ENCODE data around the gene LRP3.
A peak's percentile ranks its signal among the peaks of the same experiment; 100 is the strongest.

The LRP3 gene

DNA sequence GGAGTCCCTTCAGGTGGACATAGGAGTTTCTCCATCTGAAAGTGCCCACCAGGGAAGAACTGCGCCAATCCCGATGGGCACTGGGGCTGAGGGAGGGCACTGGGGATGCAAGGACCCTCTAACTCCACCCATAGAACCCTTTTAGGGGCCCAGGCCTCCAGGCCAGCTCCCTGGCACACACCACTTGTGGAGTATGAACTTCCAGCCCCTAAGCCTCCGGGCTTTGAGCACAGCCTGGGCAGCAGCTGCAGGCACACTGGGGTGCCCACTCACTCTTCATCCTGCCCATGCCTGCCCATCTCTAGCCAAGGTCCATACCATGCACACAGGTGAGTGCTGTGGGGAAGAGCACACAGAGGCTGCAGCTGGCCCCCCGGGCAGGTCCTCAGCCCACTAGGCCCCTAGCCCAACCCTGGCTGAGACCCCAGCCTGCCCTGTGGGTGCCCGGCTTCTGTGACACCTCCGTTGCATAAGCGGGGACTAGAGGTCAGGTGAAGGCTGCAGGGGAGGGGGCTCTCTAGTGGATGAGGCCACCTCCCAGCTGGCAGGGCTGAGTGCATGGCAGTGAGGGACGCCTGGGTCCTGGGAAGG lies 46.1 kb downstream of the LRP3 start:
- Histone ChIP-seq H3K36me3 (no peaks in the 10 kb centered on the region), H3K27me3 (no peaks in the 10 kb centered on the region)
- TF ChIP-seq, protein P1, sequence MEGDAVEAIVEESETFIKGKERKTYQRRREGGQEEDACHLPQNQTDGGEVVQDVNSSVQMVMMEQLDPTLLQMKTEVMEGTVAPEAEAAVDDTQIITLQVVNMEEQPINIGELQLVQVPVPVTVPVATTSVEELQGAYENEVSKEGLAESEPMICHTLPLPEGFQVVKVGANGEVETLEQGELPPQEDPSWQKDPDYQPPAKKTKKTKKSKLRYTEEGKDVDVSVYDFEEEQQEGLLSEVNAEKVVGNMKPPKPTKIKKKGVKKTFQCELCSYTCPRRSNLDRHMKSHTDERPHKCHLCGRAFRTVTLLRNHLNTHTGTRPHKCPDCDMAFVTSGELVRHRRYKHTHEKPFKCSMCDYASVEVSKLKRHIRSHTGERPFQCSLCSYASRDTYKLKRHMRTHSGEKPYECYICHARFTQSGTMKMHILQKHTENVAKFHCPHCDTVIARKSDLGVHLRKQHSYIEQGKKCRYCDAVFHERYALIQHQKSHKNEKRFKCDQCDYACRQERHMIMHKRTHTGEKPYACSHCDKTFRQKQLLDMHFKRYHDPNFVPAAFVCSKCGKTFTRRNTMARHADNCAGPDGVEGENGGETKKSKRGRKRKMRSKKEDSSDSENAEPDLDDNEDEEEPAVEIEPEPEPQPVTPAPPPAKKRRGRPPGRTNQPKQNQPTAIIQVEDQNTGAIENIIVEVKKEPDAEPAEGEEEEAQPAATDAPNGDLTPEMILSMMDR (IDR thresholded peaks at IDR 0.05; ENCODE audit: low read depth, low read length), result no peak

DNA sequence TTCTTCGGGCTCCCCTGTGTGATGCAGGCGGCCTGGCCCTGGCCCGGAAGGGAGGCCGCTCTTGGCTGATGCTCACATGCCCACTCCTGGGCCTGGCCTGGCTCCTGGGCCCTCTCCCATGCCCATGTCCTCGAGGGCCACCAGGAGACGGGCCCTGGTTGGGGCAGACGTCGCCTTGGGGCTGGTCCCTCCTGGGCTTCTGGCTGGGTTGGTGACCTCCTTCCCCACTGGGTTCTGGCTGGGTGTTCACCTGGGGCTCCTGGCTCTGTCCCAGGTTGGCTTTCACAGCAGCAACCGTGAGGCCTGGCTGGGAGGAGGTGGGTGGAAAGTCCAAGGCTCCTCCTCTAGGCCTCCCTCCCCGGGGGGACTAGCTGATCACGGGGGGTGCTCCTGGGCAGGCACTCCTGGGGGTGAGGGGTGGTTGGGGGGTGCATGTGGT lies 47.0 kb downstream of the LRP3 start:
- H3K36me3 ChIP-seq, result no peaks in the 10 kb centered on the region
- H3K4me1 ChIP-seq, result no peaks in the 10 kb centered on the region
- H3K27me3 ChIP-seq, result no peaks in the 10 kb centered on the region
- no peak overlapping the region for H3K4me3 ChIP-seq (ENCODE audit: low read depth, low read length)
- TF ChIP-seq, protein P1 (IDR thresholded peaks at IDR 0.05; ENCODE audit: low read depth, low read length), result no peak
- H3K9me3 ChIP-seq, result peaks cover 5% of the 10 kb centered on the region; the same call in 1 of the 2 replicates
- no peak for DNase-seq

More for the DNA sequence above, 46.1 kb downstream of the LRP3 start:
- Histone ChIP-seq H3K9me3 (no peaks in the 10 kb centered on the region), H3K4me3 (ENCODE audit: low read depth, low read length) (no peak overlapping the region), H3K4me1 (no peaks in the 10 kb centered on the region; the same call in 1 of the 2 replicates)
- DNase-seq, result no peak

DNA sequence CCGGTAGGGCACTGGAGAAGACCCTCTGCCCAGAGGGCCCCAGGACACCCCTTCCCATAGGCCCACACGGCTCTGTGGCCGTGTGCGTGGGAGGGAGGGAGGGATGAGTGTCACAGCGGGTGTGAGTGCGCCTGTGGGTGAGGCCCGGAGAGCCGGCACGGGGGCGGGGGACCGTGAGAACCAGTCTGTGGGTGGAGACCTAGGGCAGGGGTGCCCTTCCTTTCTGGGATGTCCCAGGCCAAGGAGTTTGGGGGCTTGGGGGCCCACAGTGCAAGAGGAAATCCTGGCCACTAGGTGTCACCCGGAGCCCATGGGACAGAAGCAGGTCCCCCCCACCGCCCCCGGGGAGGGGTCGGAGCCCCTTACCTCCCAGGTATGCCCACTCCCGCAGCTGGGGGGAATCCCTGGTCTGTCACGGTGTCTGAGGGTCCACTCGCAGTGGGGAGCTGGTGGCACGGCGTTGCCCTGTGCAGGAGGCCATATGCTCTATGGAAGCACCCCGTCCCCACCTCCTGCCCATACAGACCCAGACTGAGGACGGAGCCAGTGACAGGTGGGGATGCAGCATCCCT lies 47.5 kb downstream of the LRP3 start:
- H3K27me3 ChIP-seq, result no peaks in the 10 kb centered on the region
- no peaks in the 10 kb centered on the region for H3K4me1 ChIP-seq
- TF ChIP-seq, protein P1 (IDR thresholded peaks at IDR 0.05; ENCODE audit: low read depth, low read length), result peak; percentile 59
- DNase-seq, result no peak
- peaks cover 6% of the 10 kb centered on the region; the same call in 1 of the 2 replicates for H3K9me3 ChIP-seq
- H3K4me3 ChIP-seq (ENCODE audit: low read depth, low read length), result no peak overlapping the region
- H3K36me3 ChIP-seq, result no peaks in the 10 kb centered on the region

DNA sequence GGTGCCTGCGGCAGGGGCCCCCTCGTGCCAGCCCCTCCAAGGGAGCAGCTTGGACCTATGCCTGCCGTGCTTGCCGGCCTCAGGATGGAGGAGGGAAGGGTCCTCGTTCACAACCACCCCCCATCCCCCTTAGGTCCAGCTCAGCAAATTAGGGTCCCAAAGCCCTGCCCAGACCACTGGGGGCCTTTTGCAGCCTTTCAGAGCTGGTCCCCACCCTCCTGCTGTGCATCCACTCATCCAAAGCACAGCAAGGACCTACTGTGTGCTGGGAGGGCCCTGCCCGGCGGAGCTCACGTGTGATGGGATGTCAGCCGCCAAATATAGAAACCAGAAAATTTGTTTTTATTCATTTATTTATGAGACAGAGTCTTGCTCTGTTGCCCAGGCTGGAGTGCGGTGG lies 48.0 kb downstream of the LRP3 start:
- no peak overlapping the region for H3K4me3 ChIP-seq (ENCODE audit: low read depth, low read length)
- H3K36me3 ChIP-seq, result no peaks in the 10 kb centered on the region
- no peaks in the 10 kb centered on the region for H3K4me1 ChIP-seq
- peaks cover 6% of the 10 kb centered on the region; the same call in 1 of the 2 replicates for H3K9me3 ChIP-seq
- TF ChIP-seq, protein P1 (IDR thresholded peaks at IDR 0.05; ENCODE audit: low read depth, low read length), result no peak
- no peak for DNase-seq
- no peaks in the 10 kb centered on the region for H3K27me3 ChIP-seq

DNA sequence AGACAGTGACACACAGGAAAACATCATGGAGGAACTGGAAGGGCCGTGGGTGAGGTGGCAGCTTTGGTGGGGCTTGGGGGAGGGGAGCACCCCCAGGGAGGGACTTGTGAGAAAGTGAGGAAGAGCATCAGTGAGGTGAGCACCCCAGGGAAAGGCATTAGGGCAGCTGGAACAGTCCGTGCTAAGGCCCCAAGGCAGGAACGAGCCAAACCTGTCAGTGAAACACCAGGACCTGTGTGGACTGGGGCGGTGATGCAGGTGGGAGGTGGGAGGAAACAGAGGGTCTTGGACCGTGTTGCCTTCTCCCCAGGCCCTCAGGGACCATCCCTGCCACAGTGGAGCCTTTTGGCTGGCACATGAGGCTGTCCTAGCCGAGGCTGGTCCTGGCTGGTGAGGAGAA lies 48.8 kb downstream of the LRP3 start:
- H3K36me3 ChIP-seq, result no peaks in the 10 kb centered on the region
- no peak for DNase-seq
- peaks cover 6% of the 10 kb centered on the region; the same call in 1 of the 2 replicates for H3K9me3 ChIP-seq
- TF ChIP-seq, protein P1 (IDR thresholded peaks at IDR 0.05; ENCODE audit: low read depth, low read length), result no peak
- no peaks in the 10 kb centered on the region for H3K27me3 ChIP-seq
- H3K4me3 ChIP-seq (ENCODE audit: low read depth, low read length), result no peak overlapping the region
- no peaks in the 10 kb centered on the region for H3K4me1 ChIP-seq
